ENCODE results near the gene CALHM6. TPM values are rescaled to one million over a fixed set of nuclear protein-coding genes. Genes with fewer than 3 reads are reported as not detected.

The CALHM6 gene
- total and polyA plus RNA-seq, 2 experiments from 2014 or later: 4.9 TPM; not detected in 1

GRCh38 chr6:116450185-116450710, 10.9 kb upstream of the CALHM6 start:
- DNase-seq (ENCODE audit: low read depth in 1 of 2, low spot score in 1 of 2): no peak
- Histone ChIP-seq H3K36me3 (no peaks in the 10 kb centered on the region), H3K27me3 (no peaks in the 10 kb centered on the region), H3K27ac (no peak overlapping the region), H3K4me3 (no peak overlapping the region), H3K4me1 (ENCODE audit: low read depth) (no peaks in the 10 kb centered on the region), H3K9me3 (ENCODE audit: low read depth) (no peaks in the 10 kb centered on the region)
- no peak for TF ChIP-seq CTCF (IDR thresholded peaks at IDR 0.05; ENCODE audit: low read depth, low read length)

- TF ChIP-seq CTCF (IDR thresholded peaks at IDR 0.05; ENCODE audit: low read depth, low read length): no peak
- Histone ChIP-seq H3K27me3 (no peaks in the 10 kb centered on the region), H3K9me3 (ENCODE audit: low read depth) (no peaks in the 10 kb centered on the region), H3K36me3 (no peaks in the 10 kb centered on the region), H3K4me1 (ENCODE audit: low read depth) (no peaks in the 10 kb centered on the region), H3K27ac (no peak overlapping the region), H3K4me3 (no peak overlapping the region)
- no peak for DNase-seq (ENCODE audit: low read depth in 1 of 2, low spot score in 1 of 2)
These were observed 10.1 kb upstream of the CALHM6 start for GRCh38 chr6:116450769-116451740.

GRCh38 chr6:116451916-116452315, 9.3 kb upstream of the CALHM6 start:
- Histone ChIP-seq H3K27ac (no peak overlapping the region), H3K27me3 (no peaks in the 10 kb centered on the region), H3K4me1 (ENCODE audit: low read depth) (no peaks in the 10 kb centered on the region), H3K36me3 (no peaks in the 10 kb centered on the region), H3K9me3 (ENCODE audit: low read depth) (no peaks in the 10 kb centered on the region), H3K4me3 (no peak overlapping the region)
- no peak for DNase-seq (ENCODE audit: low read depth in 1 of 2, low spot score in 1 of 2)
- TF ChIP-seq CTCF (IDR thresholded peaks at IDR 0.05; ENCODE audit: low read depth, low read length): no peak

GRCh38 chr6:116452531-116452930, 8.6 kb upstream of the CALHM6 start:
- Histone ChIP-seq H3K27ac (no peak overlapping the region), H3K4me3 (no peak overlapping the region), H3K4me1 (ENCODE audit: low read depth) (no peaks in the 10 kb centered on the region), H3K27me3 (no peaks in the 10 kb centered on the region), H3K36me3 (no peaks in the 10 kb centered on the region), H3K9me3 (ENCODE audit: low read depth) (no peaks in the 10 kb centered on the region)
- DNase-seq (ENCODE audit: low read depth in 1 of 2, low spot score in 1 of 2): no peak
- TF ChIP-seq CTCF (IDR thresholded peaks at IDR 0.05; ENCODE audit: low read depth, low read length): no peak

GRCh38 chr6:116456106-116456505, 5.1 kb upstream of the CALHM6 start:
- Histone ChIP-seq H3K4me1 (ENCODE audit: low read depth) (no peaks in the 10 kb centered on the region), H3K4me3 (no peak overlapping the region), H3K9me3 (ENCODE audit: low read depth) (no peaks in the 10 kb centered on the region), H3K36me3 (no peaks in the 10 kb centered on the region), H3K27ac (no peak overlapping the region), H3K27me3 (peaks cover 24% of the 10 kb centered on the region)
- no peak for TF ChIP-seq CTCF (IDR thresholded peaks at IDR 0.05; ENCODE audit: low read depth, low read length)
- DNase-seq (ENCODE audit: low read depth in 1 of 2, low spot score in 1 of 2): no peak

All from cardiac muscle cell (in vitro differentiated cells and primary cell).